ENCODE results near the gene CDH4. TPM values are rescaled to one million over a fixed set of nuclear protein-coding genes. Genes with fewer than 3 reads are reported as not detected.

The CDH4 gene
- total RNA-seq, 4 donors from 2014 or later: not detected

DNA sequence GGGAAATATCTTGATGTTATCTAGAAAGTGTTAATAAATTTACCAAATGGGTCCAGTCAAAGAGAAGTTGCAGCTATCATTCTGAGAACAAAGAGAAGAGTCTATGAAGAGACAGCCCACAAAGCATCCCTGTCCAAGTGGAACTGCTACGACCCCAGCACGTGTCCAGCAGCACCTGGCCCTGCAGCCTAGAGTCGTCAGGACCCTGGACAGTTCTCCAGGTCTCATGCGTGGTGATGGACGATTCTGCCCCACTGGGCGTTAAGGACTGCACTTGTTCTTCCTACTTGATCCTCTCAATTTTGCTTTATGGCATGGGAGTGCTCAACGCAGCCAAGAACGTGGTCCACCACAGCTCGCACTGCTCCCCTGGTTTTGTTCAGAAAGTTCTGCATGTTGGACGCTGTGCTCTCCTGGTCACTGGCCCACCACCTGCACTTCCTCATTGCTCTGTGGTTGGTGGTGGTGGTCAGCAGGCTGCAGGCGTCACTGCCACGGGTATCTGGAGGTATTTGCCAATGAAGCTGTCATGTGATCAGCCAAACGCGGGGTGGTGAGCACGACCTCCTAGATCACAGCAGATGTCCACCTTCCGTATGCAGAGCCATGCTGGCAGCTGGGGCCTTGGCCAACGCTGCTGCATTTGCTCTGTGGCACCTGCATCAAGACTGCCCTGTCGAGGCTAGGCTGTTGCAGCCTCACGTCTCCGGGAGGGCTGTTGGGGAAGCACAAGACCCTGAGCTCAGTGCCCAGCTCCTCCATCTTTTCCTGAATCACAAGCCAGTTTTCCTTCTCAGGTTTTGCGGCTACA lies 356.4 kb downstream of the CDH4 start:
- H3K27ac ChIP-seq: no peak overlapping the region
- DNase-seq: no peak
- no peaks in the 10 kb centered on the region for H3K36me3 ChIP-seq
- H3K27me3 ChIP-seq: peaks cover 5% of the 10 kb centered on the region
- intact Hi-C loops (cut with DNase I; ENCODE audit: low total_unique reads): no loop called here
- H3K9me3 ChIP-seq: no peaks in the 10 kb centered on the region
- no peaks in the 10 kb centered on the region for H3K4me1 ChIP-seq
- in situ Hi-C loops (cut with MboI; ENCODE audit: low pct_ligation_motif_present in 1 of 4, low pct_unique_long_range_greater_than_20kb in 1 of 4, low sequenced_read_pairs in 3 of 4): loop anchor here in 1 of 4 donors (10.0 kb wide), 1 partner anchor 56 kb away; no protein-coding TSS in a partner anchor
- WGBS, 2 donors (ENCODE audit: low coverage in 1 of 2): 65% methylated on average over 21 of the region's 21 CpGs; no CpG with 5 or more reads in 1 of the 2 donors
- no peak for TF ChIP-seq POLR2AphosphoS5 (IDR thresholded peaks at IDR 0.05)
- no peak for TF ChIP-seq EP300 (IDR thresholded peaks at IDR 0.05; ENCODE audit: low read depth)
- no peak for TF ChIP-seq CTCF (IDR thresholded peaks at IDR 0.05)
- no peak for TF ChIP-seq POLR2A (IDR thresholded peaks at IDR 0.05)
- no peak overlapping the region for H3K4me3 ChIP-seq

DNA sequence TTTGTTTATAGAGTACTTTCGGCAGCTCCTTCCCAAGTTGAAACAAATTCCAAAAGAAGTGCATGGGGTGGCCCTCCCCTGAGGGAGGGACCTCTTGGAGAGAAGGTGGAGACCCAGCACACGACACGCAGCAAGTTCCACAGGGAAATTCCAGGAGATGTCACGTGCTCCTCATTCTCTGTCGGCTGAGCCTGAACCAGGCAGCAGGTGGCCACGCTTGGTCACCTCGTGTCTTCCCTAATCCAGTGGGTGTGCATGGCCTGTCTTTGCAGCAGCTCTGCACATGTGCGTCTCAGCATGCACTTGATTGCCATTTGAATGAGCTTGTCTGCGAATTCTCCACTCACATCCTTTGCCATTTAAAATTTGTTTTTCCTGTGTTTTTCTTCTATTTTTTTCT lies 357.4 kb downstream of the CDH4 start:
- Histone ChIP-seq H3K4me1 (no peaks in the 10 kb centered on the region), H3K4me3 (no peak overlapping the region), H3K36me3 (no peaks in the 10 kb centered on the region), H3K27ac (no peak overlapping the region), H3K27me3 (peaks cover 5% of the 10 kb centered on the region), H3K9me3 (no peaks in the 10 kb centered on the region)
- TF ChIP-seq CTCF (IDR thresholded peaks at IDR 0.05) (no peak), POLR2AphosphoS5 (IDR thresholded peaks at IDR 0.05) (no peak), POLR2A (IDR thresholded peaks at IDR 0.05) (no peak), EP300 (IDR thresholded peaks at IDR 0.05; ENCODE audit: low read depth) (no peak)
- intact Hi-C loops (cut with DNase I; ENCODE audit: low total_unique reads) (no loop called here), in situ Hi-C loops (cut with MboI; ENCODE audit: low pct_ligation_motif_present in 1 of 4, low pct_unique_long_range_greater_than_20kb in 1 of 4, low sequenced_read_pairs in 3 of 4) (loop anchor here in 1 of 4 donors (10.0 kb wide), 1 partner anchor 55 kb away; no protein-coding TSS in a partner anchor)
- DNase-seq: no peak
- 57 to 70% methylated on average over 8 to 9 of the region's 9 CpGs for WGBS, 2 donors (ENCODE audit: low coverage in 1 of 2)

DNA sequence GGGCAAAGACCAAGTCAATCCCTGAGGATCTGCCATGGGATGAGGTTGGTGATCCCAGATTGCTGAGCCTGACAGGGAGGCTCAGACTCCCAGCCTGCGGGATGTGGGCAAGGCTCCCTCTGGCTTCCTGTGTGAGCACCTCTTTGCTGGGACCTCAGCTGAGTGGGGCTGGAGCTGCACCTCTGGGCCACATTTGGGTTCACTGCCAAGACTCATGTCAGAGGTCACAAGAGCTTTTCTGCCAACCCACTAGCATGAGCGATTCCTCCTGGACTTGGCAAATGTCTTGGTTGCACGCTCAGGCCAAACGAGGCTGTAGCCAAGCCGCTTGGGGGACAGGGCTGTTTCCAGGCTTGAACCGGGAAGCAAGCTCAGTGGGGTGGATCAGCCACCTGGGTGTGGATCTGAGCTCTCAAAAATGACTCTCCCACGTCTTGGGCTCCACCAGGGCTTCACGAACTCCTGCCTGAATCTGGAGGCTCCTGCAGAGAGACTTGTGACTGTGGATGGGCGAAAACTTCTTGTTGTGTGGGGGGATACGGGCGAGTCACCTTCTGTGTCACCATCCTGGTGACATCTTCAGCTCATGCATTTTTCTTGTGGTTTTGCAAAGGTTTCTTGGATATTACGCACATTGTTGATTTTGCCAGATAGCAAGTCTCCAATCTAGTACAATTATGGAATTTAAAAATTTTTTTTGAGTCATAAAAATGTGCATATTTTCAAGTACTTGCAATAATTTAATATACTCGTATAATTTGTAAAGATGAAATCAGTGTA lies 359.5 kb downstream of the CDH4 start:
- H3K4me3 ChIP-seq: no peak overlapping the region
- H3K9me3 ChIP-seq: no peaks in the 10 kb centered on the region
- in situ Hi-C loops (cut with MboI; ENCODE audit: low pct_ligation_motif_present in 1 of 4, low pct_unique_long_range_greater_than_20kb in 1 of 4, low sequenced_read_pairs in 3 of 4): no loop called here
- no peak for TF ChIP-seq POLR2AphosphoS5 (IDR thresholded peaks at IDR 0.05)
- TF ChIP-seq EP300 (IDR thresholded peaks at IDR 0.05; ENCODE audit: low read depth): no peak
- TF ChIP-seq POLR2A (IDR thresholded peaks at IDR 0.05): no peak
- TF ChIP-seq CTCF (IDR thresholded peaks at IDR 0.05): no peak
- peaks cover 5% of the 10 kb centered on the region for H3K27me3 ChIP-seq
- intact Hi-C loops (cut with DNase I; ENCODE audit: low total_unique reads): no loop called here
- WGBS, 2 donors (ENCODE audit: low coverage in 1 of 2): 44 to 66% methylated on average over 2 to 13 of the region's 13 CpGs
- no peaks in the 10 kb centered on the region for H3K4me1 ChIP-seq
- H3K27ac ChIP-seq: no peak overlapping the region
- no peaks in the 10 kb centered on the region for H3K36me3 ChIP-seq
- no peak for DNase-seq
